ENCODE measurements around the gene PCSK1N.

PCSK1N gene

GRCh38 chrX:48794340-48794910 is 41.0 kb downstream of the PCSK1N start:
- H3K4me3 ChIP-seq, result no peak overlapping the region
- no peak for DNase-seq (ENCODE audit: low spot score)
- H3K27ac ChIP-seq, result no peak overlapping the region
- TF ChIP-seq CTCF (IDR thresholded peaks at IDR 0.05), result no peak

- no peak overlapping the region for H3K27ac ChIP-seq
- no peak for TF ChIP-seq CTCF (IDR thresholded peaks at IDR 0.05)
- DNase-seq (ENCODE audit: low spot score), result no peak
- H3K4me3 ChIP-seq, result no peak overlapping the region
Observed at GRCh38 chrX:48793935-48794334, 41.5 kb downstream of the PCSK1N start.

- no peak for DNase-seq (ENCODE audit: low spot score)
- TF ChIP-seq CTCF (IDR thresholded peaks at IDR 0.05), result no peak
- Histone ChIP-seq H3K27ac (no peak overlapping the region), H3K4me3 (no peak overlapping the region)
Observed at GRCh38 chrX:48792219-48792618, 43.2 kb downstream of the PCSK1N start.

- no peak for DNase-seq (ENCODE audit: low spot score)
- no peak overlapping the region for H3K4me3 ChIP-seq
- TF ChIP-seq CTCF (IDR thresholded peaks at IDR 0.05), result no peak
- no peak overlapping the region for H3K27ac ChIP-seq
Observed at GRCh38 chrX:48791063-48791820, 44.2 kb downstream of the PCSK1N start.

- no peak for DNase-seq (ENCODE audit: low spot score)
- Histone ChIP-seq H3K27ac (no peak overlapping the region), H3K4me3 (no peak overlapping the region)
- no peak for TF ChIP-seq CTCF (IDR thresholded peaks at IDR 0.05)
Observed at GRCh38 chrX:48790477-48790876, 44.9 kb downstream of the PCSK1N start.

GRCh38 chrX:48789366-48790220 is 45.8 kb downstream of the PCSK1N start:
- Histone ChIP-seq H3K27ac (no peak overlapping the region), H3K4me3 (no peak overlapping the region)
- no peak for TF ChIP-seq CTCF (IDR thresholded peaks at IDR 0.05)
- DNase-seq (ENCODE audit: low spot score), result no peak

All from coronary artery (tissue), 2 donors.